IMR-90 (cell line): ENCODE results near the gene PDGFC.

ENCODE experiments used
- RCOR1 ChIP-seq: IDR thresholded peaks from 2 replicates; pipeline ENCODE4 v1.6.1; 2012; ENCODE audit warnings: mild to moderate bottlenecking, low read length, improper control_type of control experiment; ENCODE audit not compliant: insufficient replicate concordance
- RFX5 ChIP-seq: IDR thresholded peaks from 2 replicates; pipeline ENCODE4 v1.8.0; 2012; ENCODE audit warnings: low read depth, mild to moderate bottlenecking, low read length, moderate library complexity
- TF ChIP-seq, protein P1 (sequence below): conservative IDR thresholded peaks from 2 replicates; pipeline ENCODE4 v1.5.1; 2012; ENCODE audit warnings: mild to moderate bottlenecking, low read depth, low read length, improper control_type of control experiment
- TF ChIP-seq, protein P2 (sequence below): fragments of 150-350 bp; IDR thresholded peaks from 2 replicates; pipeline ENCODE4 v1.6.1; 2017; ENCODE audit warnings: mild to moderate bottlenecking, antibody characterized with exemption, low read length, low read depth

DNA sequence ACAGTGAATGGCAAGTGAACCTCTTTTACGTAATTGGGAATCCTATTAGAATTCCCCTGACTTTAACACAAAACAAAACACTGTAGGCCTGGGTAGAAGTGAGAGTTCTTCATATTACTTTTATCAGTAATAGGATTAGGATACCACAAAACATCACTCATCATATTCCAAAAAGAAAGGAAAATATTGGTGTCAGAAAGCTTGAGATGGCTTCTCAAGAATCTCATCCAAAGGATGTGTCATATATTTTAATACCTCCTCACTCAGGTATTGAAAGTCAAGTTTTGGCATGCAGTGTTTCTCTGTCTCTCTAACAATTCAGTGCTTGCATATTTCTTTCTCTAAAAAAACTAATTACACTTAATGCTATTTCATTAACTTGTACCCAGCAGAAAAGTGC lies 173.2 kb downstream of the PDGFC start:
- TF ChIP-seq, protein P1, sequence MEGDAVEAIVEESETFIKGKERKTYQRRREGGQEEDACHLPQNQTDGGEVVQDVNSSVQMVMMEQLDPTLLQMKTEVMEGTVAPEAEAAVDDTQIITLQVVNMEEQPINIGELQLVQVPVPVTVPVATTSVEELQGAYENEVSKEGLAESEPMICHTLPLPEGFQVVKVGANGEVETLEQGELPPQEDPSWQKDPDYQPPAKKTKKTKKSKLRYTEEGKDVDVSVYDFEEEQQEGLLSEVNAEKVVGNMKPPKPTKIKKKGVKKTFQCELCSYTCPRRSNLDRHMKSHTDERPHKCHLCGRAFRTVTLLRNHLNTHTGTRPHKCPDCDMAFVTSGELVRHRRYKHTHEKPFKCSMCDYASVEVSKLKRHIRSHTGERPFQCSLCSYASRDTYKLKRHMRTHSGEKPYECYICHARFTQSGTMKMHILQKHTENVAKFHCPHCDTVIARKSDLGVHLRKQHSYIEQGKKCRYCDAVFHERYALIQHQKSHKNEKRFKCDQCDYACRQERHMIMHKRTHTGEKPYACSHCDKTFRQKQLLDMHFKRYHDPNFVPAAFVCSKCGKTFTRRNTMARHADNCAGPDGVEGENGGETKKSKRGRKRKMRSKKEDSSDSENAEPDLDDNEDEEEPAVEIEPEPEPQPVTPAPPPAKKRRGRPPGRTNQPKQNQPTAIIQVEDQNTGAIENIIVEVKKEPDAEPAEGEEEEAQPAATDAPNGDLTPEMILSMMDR = no peak
- TF ChIP-seq RFX5 (no peak), RCOR1 (no peak)
- TF ChIP-seq, protein P2, sequence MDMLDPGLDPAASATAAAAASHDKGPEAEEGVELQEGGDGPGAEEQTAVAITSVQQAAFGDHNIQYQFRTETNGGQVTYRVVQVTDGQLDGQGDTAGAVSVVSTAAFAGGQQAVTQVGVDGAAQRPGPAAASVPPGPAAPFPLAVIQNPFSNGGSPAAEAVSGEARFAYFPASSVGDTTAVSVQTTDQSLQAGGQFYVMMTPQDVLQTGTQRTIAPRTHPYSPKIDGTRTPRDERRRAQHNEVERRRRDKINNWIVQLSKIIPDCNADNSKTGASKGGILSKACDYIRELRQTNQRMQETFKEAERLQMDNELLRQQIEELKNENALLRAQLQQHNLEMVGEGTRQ = no peak
